HCT116 (cell line): ENCODE measurements around the gene GIPR. TPM values are rescaled to one million over a fixed set of nuclear protein-coding genes. Genes with fewer than 3 reads are reported as not detected.

Source experiments
- ATAC-seq: fragments of 200-7000 bp; cut with Tn5 transposase; 2 replicates; pipeline ENCODE4 v1.9.1; 2020; ENCODE audit warnings: mild to moderate bottlenecking, moderate library complexity
- BruUV-seq: library from RNA; stranded (reverse); fragments of 400-500 nt; replicated peaks from 2 replicates; lab custom pipeline; 2021; lab: Mats Ljungman, UMichigan
- CTCF ChIA-PET: fragments of 300-600 bp; sonication (Branson Sonifier 250); formaldehyde crosslinking; loops from one replicate; lab custom pipeline; 2021; ENCODE audit warnings: antibody characterized with exemption; lab: Charles Lee
- POLR2A ChIA-PET: fragments of 300-600, 350-600 bp; sonication (Branson Sonifier 250); formaldehyde crosslinking; loops from one replicate; lab custom pipeline; 2021; ENCODE audit warnings: antibody characterized with exemption; lab: Charles Lee
- RAD21 ChIA-PET, 2 experiments: fragments of 300-600 bp; sonication (Branson Sonifier 250); formaldehyde crosslinking; loops; one replicate each; lab custom pipeline; 2023; ENCODE audit warnings: low total read pairs in 2 of 2; ENCODE audit not compliant: uncharacterized antibody in 2 of 2, unreplicated experiment in 2 of 2, low non-redundant PET in 1 of 2; lab: Charles Lee
- DNase-seq: peaks from one replicate; pipeline ENCODE4 v3.0.0-alpha.2; 2010; ENCODE audit warnings: low read depth, low spot score
- H2AFZ ChIP-seq: fragments of 200-600 bp; shearing (Covaris generic), sonication (generic); 2 replicates; pipeline ENCODE4 v1.6.1; 2017; ENCODE audit warnings: low read depth, mixed run types, mixed read lengths, antibody characterized with exemption, low read length; ENCODE audit not compliant: poor library complexity, severe bottlenecking
- H3K27ac ChIP-seq: 2 replicates; pipeline ENCODE4 v1.5.1; 2012; ENCODE audit warnings: low read depth, low read length
- H3K27me3 ChIP-seq: fragments of 200-600 bp; sonication (generic); 2 replicates; pipeline ENCODE4 v1.6.1; 2016; ENCODE audit warnings: mixed run types, low read length, mixed read lengths; ENCODE audit not compliant: insufficient read depth
- H3K36me3 ChIP-seq, 2 experiments: fragments of 200-500 bp in 1 of 2; fragments of 200-600 bp in 1 of 2; sonication (Bioruptor generic) in 1 of 2; sonication (generic) in 1 of 2; 2 replicates each; pipeline versions ENCODE4 v1.5.1 to v1.6.1; 2014 to 2016; ENCODE audit warnings: low read length in 2 of 2, inconsistent platforms in 1 of 2, mixed read lengths in 1 of 2, mixed run types in 1 of 2; ENCODE audit not compliant: insufficient read depth in 2 of 2, control insufficient read depth in 1 of 2
- H3K4me1 ChIP-seq, 2 experiments: fragments of 200-600 bp in 1 of 2; sonication (generic) in 1 of 2; 2 replicates each; pipeline versions ENCODE4 v1.5.1 to v1.6.1; 2012 to 2017; ENCODE audit warnings: low read length in 2 of 2, inconsistent platforms in 1 of 2, mild to moderate bottlenecking in 1 of 2, mixed read lengths in 1 of 2, mixed run types in 1 of 2, moderate library complexity in 1 of 2; ENCODE audit not compliant: insufficient read depth in 2 of 2, control insufficient read depth in 1 of 2
- H3K4me2 ChIP-seq: fragments of 200-600 bp; sonication (generic); 2 replicates; pipeline ENCODE4 v1.6.1; 2017; ENCODE audit warnings: mixed run types, low read length, mixed read lengths
- H3K4me3 ChIP-seq, 2 experiments: fragments of 200-600 bp in 1 of 2; sonication (generic) in 1 of 2; replicated peaks in 1 of 2; 2 replicates each; pipeline ENCODE4 v1.5.1; 2011 to 2016; ENCODE audit warnings: low read length in 2 of 2, control low read depth in 1 of 2, low read depth in 1 of 2, mild to moderate bottlenecking in 1 of 2, mixed read lengths in 1 of 2, mixed run types in 1 of 2
- H3K79me2 ChIP-seq: fragments of 200-600 bp; sonication (generic); 2 replicates; pipeline ENCODE4 v1.6.1; 2017; ENCODE audit warnings: mild to moderate bottlenecking, mixed run types, low read length, moderate library complexity, mixed read lengths; ENCODE audit not compliant: insufficient read depth
- H3K9ac ChIP-seq: fragments of 200-600 bp; sonication (generic); 2 replicates; pipeline ENCODE4 v1.6.1; 2016; ENCODE audit warnings: low read length, mixed read lengths
- H3K9me2 ChIP-seq: fragments of 200-600 bp; sonication (generic), shearing (Covaris generic); 2 replicates; pipeline ENCODE4 v1.6.1; 2017; ENCODE audit warnings: mixed run types, mild to moderate bottlenecking, moderate library complexity; ENCODE audit not compliant: insufficient read depth
- H3K9me3 ChIP-seq, 2 experiments: fragments of 200-500 bp in 1 of 2; fragments of 200-600 bp in 1 of 2; sonication (Bioruptor generic) in 1 of 2; sonication (generic) in 1 of 2; 2 replicates each; pipeline ENCODE4 v1.6.1; 2014 to 2017; ENCODE audit warnings: low read length in 2 of 2, mixed read lengths in 2 of 2, inconsistent platforms in 1 of 2, low read depth in 1 of 2, mild to moderate bottlenecking in 1 of 2, mixed run types in 1 of 2, moderate library complexity in 1 of 2; ENCODE audit not compliant: control insufficient read depth in 1 of 2, insufficient read depth in 1 of 2
- H4K20me1 ChIP-seq: fragments of 200-600 bp; sonication (generic), shearing (Covaris generic); 2 replicates; pipeline ENCODE4 v1.6.1; 2017; ENCODE audit warnings: mixed run types, mild to moderate bottlenecking, moderate library complexity; ENCODE audit not compliant: insufficient read depth
- ELF1 ChIP-seq: IDR thresholded peaks from 2 replicates; pipeline ENCODE4 v1.6.1; 2012; ENCODE audit warnings: low read depth, borderline replicate concordance
- FOSL1 ChIP-seq: IDR thresholded peaks from 2 replicates; pipeline ENCODE4 v1.6.1; 2012; ENCODE audit warnings: low read depth
- MAX ChIP-seq: IDR thresholded peaks from 2 replicates; pipeline ENCODE4 v1.6.1; 2012
- POLR2A ChIP-seq: IDR thresholded peaks from 2 replicates; pipeline ENCODE4 v1.7.0; 2011; ENCODE audit warnings: borderline replicate concordance; ENCODE audit not compliant: insufficient read depth, insufficient read length; ENCODE audit errors: extremely low read depth
- POLR2AphosphoS5 ChIP-seq: IDR thresholded peaks from 2 replicates; pipeline ENCODE4 v1.6.1; 2011; ENCODE audit warnings: mild to moderate bottlenecking, low read depth, low read length, moderate library complexity
- SIN3A ChIP-seq: IDR thresholded peaks from 2 replicates; pipeline ENCODE4 v1.6.1; 2012; ENCODE audit warnings: low read depth
- YY1 ChIP-seq: IDR thresholded peaks from 2 replicates; pipeline ENCODE4 v1.6.1; 2011; ENCODE audit warnings: low read length, low read depth, moderate library complexity, mild to moderate bottlenecking; ENCODE audit not compliant: insufficient replicate concordance; ENCODE audit errors: extremely low read depth
- ZFX ChIP-seq: fragments of 450-650 bp; IDR thresholded peaks from 2 replicates; pipeline ENCODE4 v1.6.1; 2017
- intact Hi-C: fragments of 100-400 bp; cut with micrococcal nuclease; formaldehyde crosslinking; loops from 2 replicates; pipeline ENCODE4 v1.10.0; 2022
- total RNA-seq: library from RNA; stranded (reverse); gene quantifications from one replicate; pipeline ENCODE4 v1.2.1, GENCODE V29; 2021; ENCODE audit not compliant: unreplicated experiment

The GIPR gene
- total RNA-seq, 1 experiment from 2014 or later, result 14.1 TPM

GRCh38 chr19:45691516-45692186 lies 23.6 kb downstream of the GIPR start, which contains the start of gene SNRPD2:
Gene SNRPD2, minus strand, starts transcription at chr19:45691953. Its CDS starts 65 bp downstream, at chr19:45691888.
- H3K9ac ChIP-seq, result peak within 1 kb of the TSS; percentile 97
- peaks cover 48% of the 10 kb centered on the region for H3K79me2 ChIP-seq
- ChIA-PET POLR2A (interaction anchor here (0.7 to 4.3 kb wide), 14 partner anchors 9 to 1549 kb away, joined by 3 to 24 read pairs (median 6); partner anchors contain the start of genes FOSB and SIX5), RAD21 (interaction anchor here (0.8 to 1.8 kb wide), 3 partner anchors 26 to 78 kb away, joined by 3 to 4 read pairs (median 4); partner anchors contain the start of gene SIX5 (in 1 of the 2)), CTCF (interaction anchor here (0.6 to 2.9 kb wide), 13 partner anchors 10 to 1558 kb away, joined by 3 to 28 read pairs (median 8); partner anchors contain the start of gene SIX5)
- H3K4me2 ChIP-seq, result peak within 1 kb of the TSS; percentile 95
- peak within 1 kb of the TSS; percentile 86 to 98 for H3K4me3 ChIP-seq
- peak within 1 kb of the TSS; percentile 86 for H2AFZ ChIP-seq
- no peaks in the 10 kb centered on the region for H3K9me3 ChIP-seq
- TF ChIP-seq YY1 (peak; percentile 36), POLR2A (peak; percentile 93), FOSL1 (no peak), ZFX (peak; percentile 61; the same call in 1 of the 2 replicates), ELF1 (no peak; the same call in 1 of the 2 replicates), POLR2AphosphoS5 (peak; percentile 96), MAX (peak; percentile 87), SIN3A (peak; percentile 92)
- peaks cover 3 to 12% of the 10 kb centered on the region in 2 experiments; a peak in 3 of 4 replicates for H3K4me1 ChIP-seq
- H3K36me3 ChIP-seq, result peaks cover 14 to 36% of the 10 kb centered on the region in 2 experiments
- H3K9me2 ChIP-seq, result no peaks in the 10 kb centered on the region
- H3K27me3 ChIP-seq, result no peaks in the 10 kb centered on the region
- intact Hi-C loops, result loop anchor here (2.0 kb wide), 1 partner anchor 79 kb away; no protein-coding TSS in a partner anchor
- TSS peak; percentile 91 for BruUV-seq
- H3K27ac ChIP-seq, result peak within 1 kb of the TSS; percentile 79
- DNase-seq, result peak; percentile 86
- ATAC-seq, result peak; percentile 65
- no peaks in the 10 kb centered on the region; the same call in 1 of the 2 replicates for H4K20me1 ChIP-seq
